GM23248 (cell line): ENCODE results near the gene KCTD5. TPM values are rescaled to one million over a fixed set of nuclear protein-coding genes. Genes with fewer than 3 reads are reported as not detected.

Source experiments
- DNase-seq: peaks from one replicate; pipeline ENCODE4 v3.0.0-alpha.2; 2015
- H2AFZ ChIP-seq: fragments of 200-600 bp; sonication (generic); 2 replicates; pipeline ENCODE4 v1.6.1; 2016; ENCODE audit warnings: antibody characterized with exemption
- H3F3A ChIP-seq: fragments of 200-600 bp; sonication (generic); 2 replicates; pipeline ENCODE4 v1.6.1; 2016; ENCODE audit warnings: mild to moderate bottlenecking, antibody characterized with exemption, mixed run types; ENCODE audit not compliant: insufficient read depth
- H3K27ac ChIP-seq: fragments of 200-600 bp; sonication (generic); 2 replicates; pipeline ENCODE4 v1.5.1; 2016; ENCODE audit warnings: mild to moderate bottlenecking
- H3K27me3 ChIP-seq: fragments of 200-600 bp; sonication (generic); replicated peaks from 2 replicates; pipeline ENCODE4 v1.6.1; 2016; ENCODE audit warnings: mild to moderate bottlenecking; ENCODE audit not compliant: insufficient read depth
- H3K36me3 ChIP-seq: fragments of 200-600 bp; sonication (generic); 2 replicates; pipeline ENCODE4 v1.6.1; 2016; ENCODE audit warnings: low read depth, mild to moderate bottlenecking
- H3K4me1 ChIP-seq: fragments of 200-600 bp; sonication (generic); 2 replicates; pipeline ENCODE4 v1.6.1; 2016; ENCODE audit warnings: mild to moderate bottlenecking; ENCODE audit not compliant: insufficient read depth
- H3K4me2 ChIP-seq: fragments of 200-600 bp; sonication (generic); one replicate; pipeline ENCODE4 v1.6.1; 2016; ENCODE audit warnings: mild to moderate bottlenecking; ENCODE audit not compliant: unreplicated experiment
- H3K4me3 ChIP-seq: fragments of 200-600 bp; sonication (generic); 2 replicates; pipeline ENCODE4 v1.5.1; 2016; ENCODE audit warnings: mild to moderate bottlenecking
- H3K79me2 ChIP-seq: fragments of 200-600 bp; sonication (generic); 2 replicates; pipeline ENCODE4 v1.6.1; 2016; ENCODE audit warnings: mild to moderate bottlenecking; ENCODE audit not compliant: insufficient read depth
- H3K9ac ChIP-seq: fragments of 200-600 bp; sonication (generic); 2 replicates; pipeline ENCODE4 v1.6.1; 2016; ENCODE audit warnings: mild to moderate bottlenecking
- H3K9me2 ChIP-seq: fragments of 200-600 bp; sonication (generic); 2 replicates; pipeline ENCODE4 v1.6.1; 2016; ENCODE audit warnings: mixed run types, mild to moderate bottlenecking, moderate library complexity; ENCODE audit not compliant: insufficient read depth
- H3K9me3 ChIP-seq: fragments of 200-600 bp; sonication (generic); one replicate; pipeline ENCODE4 v1.6.1; 2017; ENCODE audit warnings: low read depth
- H4K20me1 ChIP-seq: fragments of 200-600 bp; sonication (generic); 2 replicates; pipeline ENCODE4 v1.6.0; 2016; ENCODE audit not compliant: insufficient read depth
- EZH2 ChIP-seq: fragments of 200-600 bp; sonication (generic); IDR thresholded peaks from 2 replicates; pipeline ENCODE4 v1.6.1; 2018; ENCODE audit warnings: antibody characterized with exemption, mild to moderate bottlenecking; ENCODE audit not compliant: insufficient read depth, poor library complexity, severe bottlenecking
- EZH2phosphoT487 ChIP-seq: fragments of 200-600 bp; sonication (generic); IDR thresholded peaks from 2 replicates; pipeline ENCODE4 v1.6.1; 2018; ENCODE audit warnings: antibody characterized with exemption, moderate library complexity, mild to moderate bottlenecking, low read depth; ENCODE audit not compliant: insufficient read depth
- WGBS, 2 experiments: methylation state at CpG; one replicate each; pipeline ENCODE4 v1.1.6; 2015 to 2017; ENCODE audit warnings: low lambda C conversion rate in 2 of 2, low coverage in 1 of 2; ENCODE audit errors: missing lambda C conversion rate in 2 of 2; 5-methylcytosine and 5-hydroxymethylcytosine counted together
- in situ Hi-C: fragments of 300-500 bp; cut with MboI; formaldehyde crosslinking; loops from 2 replicates; pipeline ENCODE4 v1.15.0; 2020
- polyA plus RNA-seq: library from polyadenylated mRNA; unstranded; fragments of >200 nt; fragmentation: Nextera tagmentation; extraction: Ambion mirVana; gene quantifications from 2 replicates; pipeline ENCODE4 v1.2.1, GENCODE V29; 2016
- total RNA-seq: library from RNA; depleted of rRNA; stranded (reverse); fragments of >200 nt; shearing (Covaris generic); gene quantifications from 2 replicates; pipeline ENCODE4 v1.2.3, GENCODE V29; 2014; rRNA removed

KCTD5 gene
- total and polyA plus RNA-seq, 2 experiments from 2014 or later: 33.2 to 38.3 TPM

- Histone ChIP-seq H3F3A (peaks cover 64% of the 10 kb centered on the region), H3K36me3 (peaks cover 48% of the 10 kb centered on the region), H3K9me2 (no peaks in the 10 kb centered on the region), H3K79me2 (peaks cover 95% of the 10 kb centered on the region), H3K9ac (no peak overlapping the region), H2AFZ (no peak overlapping the region), H3K27ac (no peak overlapping the region), H3K4me1 (peaks cover 18% of the 10 kb centered on the region), H3K4me3 (no peak overlapping the region), H3K9me3 (no peaks in the 10 kb centered on the region), H3K4me2 (no peak overlapping the region), H3K27me3 (no peaks in the 10 kb centered on the region), H4K20me1 (peaks cover 50% of the 10 kb centered on the region)
- in situ Hi-C loops: no loop called here
- TF ChIP-seq EZH2phosphoT487 (no peak), EZH2 (no peak)
- DNase-seq: no peak
- 92 to 95% methylated on average over 11 of the region's 11 CpGs for WGBS, 2 experiments
Measured at GRCh38 chr16:2757344-2757743, 75.0 kb downstream of the KCTD5 start.

Other genes starting within 250 kb of the KCTD5 start
- gene TEDC2, start 222.4 kb upstream of the KCTD5 start, total RNA-seq: 6.8 and 8.3 TPM in 2 replicates
- 4.2 and 4.8 TPM in 2 replicates for gene TEDC2, start 222.4 kb upstream of the KCTD5 start, polyA plus RNA-seq
- 1.8 TPM in 1 of 2 replicates, not detected in the other for gene NTN3, start 211.2 kb upstream of the KCTD5 start, total RNA-seq
- not detected in 2 replicates for gene NTN3, start 211.2 kb upstream of the KCTD5 start, polyA plus RNA-seq
- gene TBC1D24, start 207.4 kb upstream of the KCTD5 start, total RNA-seq: 17.8 and 18.7 TPM in 2 replicates
- gene TBC1D24, start 207.4 kb upstream of the KCTD5 start, polyA plus RNA-seq: 9.3 and 10.1 TPM in 2 replicates
- gene ATP6V0C, start 168.6 kb upstream of the KCTD5 start, total RNA-seq: 43.2 and 44.9 TPM in 2 replicates
- 186 and 197 TPM in 2 replicates for gene ATP6V0C, start 168.6 kb upstream of the KCTD5 start, polyA plus RNA-seq
- gene AMDHD2, start 162.2 kb upstream of the KCTD5 start, total RNA-seq: 31.9 and 32.8 TPM in 2 replicates
- gene AMDHD2, start 162.2 kb upstream of the KCTD5 start, polyA plus RNA-seq: 15.2 and 16.1 TPM in 2 replicates
- gene CEMP1, start 151.1 kb upstream of the KCTD5 start, total RNA-seq: not detected in 2 replicates
- 2.9 and 4.4 TPM in 2 replicates for gene CEMP1, start 151.1 kb upstream of the KCTD5 start, polyA plus RNA-seq
- 16.8 and 21.6 TPM in 2 replicates for gene PDPK1, start 144.5 kb upstream of the KCTD5 start, total RNA-seq
- gene PDPK1, start 144.5 kb upstream of the KCTD5 start, polyA plus RNA-seq: 28.1 and 28.3 TPM in 2 replicates
- gene PRSS27, start 37.7 kb downstream of the KCTD5 start, total RNA-seq: 0.76 TPM in 1 of 2 replicates, not detected in the other
- 0.68 and 0.80 TPM in 2 replicates for gene PRSS27, start 37.7 kb downstream of the KCTD5 start, polyA plus RNA-seq
- 42.6 and 53.6 TPM in 2 replicates for gene SRRM2, start 70.1 kb downstream of the KCTD5 start, total RNA-seq
- gene SRRM2, start 70.1 kb downstream of the KCTD5 start, polyA plus RNA-seq: 173 and 202 TPM in 2 replicates
- gene ELOB, start 94.8 kb downstream of the KCTD5 start, total RNA-seq: 320 and 713 TPM in 2 replicates
- 565 and 586 TPM in 2 replicates for gene ELOB, start 94.8 kb downstream of the KCTD5 start, polyA plus RNA-seq
- not detected in 2 replicates for gene PRSS33, start 105.0 kb downstream of the KCTD5 start, total RNA-seq
- gene PRSS33, start 105.0 kb downstream of the KCTD5 start, polyA plus RNA-seq: not detected in 2 replicates
- not detected in 2 replicates for gene PRSS41, start 115.9 kb downstream of the KCTD5 start, total RNA-seq
- gene PRSS41, start 115.9 kb downstream of the KCTD5 start, polyA plus RNA-seq: not detected in 2 replicates
- gene PRSS21, start 134.7 kb downstream of the KCTD5 start, total RNA-seq: not detected in 2 replicates
- gene PRSS21, start 134.7 kb downstream of the KCTD5 start, polyA plus RNA-seq: not detected in 2 replicates
- gene ZG16B, start 147.8 kb downstream of the KCTD5 start, total RNA-seq: not detected in 2 replicates
- gene ZG16B, start 147.8 kb downstream of the KCTD5 start, polyA plus RNA-seq: not detected in 2 replicates
- gene PRSS22, start 175.6 kb downstream of the KCTD5 start, total RNA-seq: not detected in 2 replicates
- gene PRSS22, start 175.6 kb downstream of the KCTD5 start, polyA plus RNA-seq: not detected in 2 replicates
- 60.3 and 112 TPM in 2 replicates for gene FLYWCH2, start 200.7 kb downstream of the KCTD5 start, total RNA-seq
- gene FLYWCH2, start 200.7 kb downstream of the KCTD5 start, polyA plus RNA-seq: 48.6 and 53.6 TPM in 2 replicates
- 43.3 and 44.7 TPM in 2 replicates for gene FLYWCH1, start 229.4 kb downstream of the KCTD5 start, total RNA-seq
- gene FLYWCH1, start 229.4 kb downstream of the KCTD5 start, polyA plus RNA-seq: 16.0 and 18.7 TPM in 2 replicates